ENCODE results near the gene RETREG3. TPM values are rescaled to one million over a fixed set of nuclear protein-coding genes. Genes with fewer than 3 reads are reported as not detected.

The RETREG3 gene
- total and polyA plus RNA-seq, 2 of the 13 experiments (the other 11 are each of a cell fraction or from before 2014, with no cell fraction given), result 47.0 to 55.8 TPM

- TF ChIP-seq ZNF574 (CRISPR knock-in tag; IDR thresholded peaks at IDR 0.05), result no peak
- TF ChIP-seq ZNF839 (CRISPR knock-in tag; IDR thresholded peaks at IDR 0.05; ENCODE audit: borderline replicate concordance), result no peak
- TF ChIP-seq ZNF564 (CRISPR knock-in tag; IDR thresholded peaks at IDR 0.05), result peak; percentile 43
- no peak for TF ChIP-seq RELA (CRISPR knock-in tag; IDR thresholded peaks at IDR 0.05)
- peak; percentile 82 for TF ChIP-seq PHF8 (CRISPR knock-in tag; IDR thresholded peaks at IDR 0.05)
- no peak; the same call in 1 of the 2 replicates for TF ChIP-seq SIN3A (IDR thresholded peaks at IDR 0.05; ENCODE audit: borderline replicate concordance, low read depth, low read length)
- TF ChIP-seq ZNF143 (CRISPR knock-in tag; IDR thresholded peaks at IDR 0.05), result 0 out of 2 replicates have a peak, but pooled peaks have one; percentile 12
- TF ChIP-seq NFIC (IDR thresholded peaks at IDR 0.05; ENCODE audit: low read length), result no peak
- peak; percentile 35; the same call in 1 of the 2 replicates for TF ChIP-seq ZNF704 (CRISPR knock-in tag; IDR thresholded peaks at IDR 0.05; ENCODE audit: borderline replicate concordance)
- no peak for TF ChIP-seq PRDM4 (CRISPR knock-in tag; IDR thresholded peaks at IDR 0.05; ENCODE audit: borderline replicate concordance)
- 0 out of 2 replicates have a peak, but pooled peaks have one; percentile 78 for TF ChIP-seq RNF219 (CRISPR knock-in tag; IDR thresholded peaks at IDR 0.05)
- peak; percentile 68 for TF ChIP-seq ZNF160 (CRISPR knock-in tag; IDR thresholded peaks at IDR 0.05)
- peak; percentile 75; the same call in 1 of the 2 replicates for TF ChIP-seq ZBTB21 (CRISPR knock-in tag; IDR thresholded peaks at IDR 0.05)
- TF ChIP-seq ZNF639 (CRISPR knock-in tag; conservative IDR thresholded peaks at IDR 0.05), result no peak; the same call in 1 of the 2 replicates
- TF ChIP-seq NR2F6 (IDR thresholded peaks at IDR 0.05), result no peak
- no peak; the same call in 1 of the 2 replicates for TF ChIP-seq NR2F6 (CRISPR knock-in tag; IDR thresholded peaks at IDR 0.05)
- TF ChIP-seq CBX2 (IDR thresholded peaks at IDR 0.05; ENCODE audit: low read depth, low read length), result no peak
- TF ChIP-seq CBX2 (CRISPR knock-in tag; IDR thresholded peaks at IDR 0.05; ENCODE audit: low read depth), result peak; percentile 70; the same call in 1 of the 2 replicates
- no peak for TF ChIP-seq ZNF549 (CRISPR knock-in tag; IDR thresholded peaks at IDR 0.05)
- no peak for TF ChIP-seq CC2D1A (CRISPR knock-in tag; IDR thresholded peaks at IDR 0.05)
- no peak for TF ChIP-seq NBN (conservative IDR thresholded peaks at IDR 0.05)
These were observed 46.6 kb downstream of the RETREG3 start (continued) for GRCh38 chr17:42562388-42563142.

All from HepG2 (cell line).